ENCODE results near the gene RNF8.

GRCh38 chr6:37433657-37434271, 80.0 kb downstream of the RNF8 start:
- TF ChIP-seq POLR2A (IDR thresholded peaks at IDR 0.05) (no peak), CTCF (IDR thresholded peaks at IDR 0.05) (no peak), EP300 (IDR thresholded peaks at IDR 0.05) (no peak)
